Fibroblast of lung (primary cell): ENCODE results near the gene APOE. TPM values are rescaled to one million over a fixed set of nuclear protein-coding genes. Genes with fewer than 3 reads are reported as not detected.

ENCODE experiments used
- DNase-seq, 2 donors: peaks; one replicate each; pipeline versions ENCODE4 v3.0.0 to v3.0.0-alpha.2; 2010; ENCODE audit warnings: low read depth in 2 of 2
- H2AFZ ChIP-seq: 2 replicates; pipeline ENCODE4 v1.5.1; 2012; ENCODE audit warnings: low read length, control low read depth, inconsistent platforms
- H3K27ac ChIP-seq: 2 replicates; pipeline ENCODE4 v1.5.1; 2011; ENCODE audit warnings: low read length, control low read depth; ENCODE audit not compliant: insufficient read depth
- H3K27me3 ChIP-seq: 2 replicates; pipeline ENCODE4 v1.5.1; 2011; ENCODE audit warnings: mild to moderate bottlenecking, low read length; ENCODE audit not compliant: control insufficient read depth, insufficient read depth
- H3K36me3 ChIP-seq: 2 replicates; pipeline ENCODE4 v1.5.1; 2011; ENCODE audit warnings: low read length; ENCODE audit not compliant: control insufficient read depth, insufficient read depth
- H3K4me1 ChIP-seq: 2 replicates; pipeline ENCODE4 v1.5.1; 2011; ENCODE audit warnings: low read length; ENCODE audit not compliant: control insufficient read depth, insufficient read depth; ENCODE audit errors: extremely low read depth
- H3K4me2 ChIP-seq: 2 replicates; pipeline ENCODE4 v1.5.1; 2011; ENCODE audit warnings: low read length, control low read depth; ENCODE audit not compliant: insufficient read depth; ENCODE audit errors: extremely low read depth
- H3K4me3 ChIP-seq, 4 experiments: fragments of 200-600 bp in 1 of 4; sonication (generic) in 1 of 4; replicated peaks in 1 of 4; 2 replicates each; pipeline ENCODE4 v1.5.1; 2011 to 2016; ENCODE audit warnings: low read length in 4 of 4, low read depth in 3 of 4, mild to moderate bottlenecking in 3 of 4, control low read depth in 2 of 4, inconsistent platforms in 1 of 4, mixed read lengths in 1 of 4; ENCODE audit not compliant: insufficient read depth in 1 of 4; ENCODE audit errors: control extremely low read depth in 1 of 4
- H3K79me2 ChIP-seq: 2 replicates; pipeline ENCODE4 v1.5.1; 2012; ENCODE audit warnings: mild to moderate bottlenecking, low read length, inconsistent platforms; ENCODE audit not compliant: control insufficient read depth, insufficient read depth
- H3K9ac ChIP-seq: 2 replicates; pipeline ENCODE4 v1.5.1; 2011; ENCODE audit warnings: mild to moderate bottlenecking, low read length, control low read depth; ENCODE audit not compliant: insufficient read depth
- H3K9me3 ChIP-seq: 2 replicates; pipeline ENCODE4 v1.5.1; 2012; ENCODE audit warnings: low read depth, low read length; ENCODE audit not compliant: control insufficient read depth, insufficient read depth
- H4K20me1 ChIP-seq: 2 replicates; pipeline ENCODE4 v1.5.1; 2011; ENCODE audit warnings: low read length; ENCODE audit not compliant: control insufficient read depth, insufficient read depth; ENCODE audit errors: extremely low read depth
- EZH2 ChIP-seq: IDR thresholded peaks from 2 replicates; pipeline ENCODE4 v1.5.1; 2012; ENCODE audit warnings: low read length, control low read depth, mild to moderate bottlenecking; ENCODE audit errors: missing control alignments
- polyA plus RNA-seq, 2 donors: library from polyadenylated mRNA; depleted of rRNA in 1 of 2; stranded (reverse) in 1 of 2; unstranded in 1 of 2; fragments of >200 nt; gene quantifications; 2 replicates each; pipeline ENCODE4 v1.2.1, GENCODE V29; 2011 to 2012; ENCODE audit warnings: missing spikeins in 1 of 2
- total RNA-seq: library from RNA; depleted of rRNA; stranded (reverse); fragments of >200 nt; gene quantifications from 2 replicates; pipeline ENCODE4 v1.2.1, GENCODE V29; 2014
- TF ChIP-seq, protein P1 (sequence below), 2 donors: IDR thresholded peaks in 1 of 2; conservative IDR thresholded peaks in 1 of 2; 1 replicate in 1 of 2; 2 replicates in 1 of 2; pipeline ENCODE4 v1.5.1; 2011 to 2012; ENCODE audit warnings: low read length in 2 of 2, control low read depth in 1 of 2, inconsistent platforms in 1 of 2, low read depth in 1 of 2, mild to moderate bottlenecking in 1 of 2

APOE gene
- total and polyA plus RNA-seq, 2 donors (not counting 1 experiment from before 2014, with no cell fraction given) = 13.4 to 35.0 TPM

DNA sequence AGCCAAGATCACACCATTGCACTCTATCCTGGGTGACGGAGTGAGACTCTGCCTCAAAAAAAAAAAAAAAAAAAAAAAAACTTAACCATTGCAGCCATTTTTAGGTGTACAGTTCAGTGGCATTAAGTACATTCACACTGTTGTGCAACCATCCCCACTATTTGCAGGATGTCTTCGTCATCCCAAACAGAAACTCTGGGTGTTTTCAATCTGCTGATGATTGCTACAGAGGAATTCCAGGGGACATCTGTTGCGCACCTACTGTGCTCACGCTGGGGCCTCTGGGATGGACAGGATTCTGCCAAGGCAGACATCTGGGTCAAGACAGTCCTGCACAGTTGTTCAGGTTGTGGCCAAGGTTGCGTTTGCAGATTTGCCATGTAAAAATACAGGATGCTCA lies 34.1 kb downstream of the APOE start:
- no peaks in the 10 kb centered on the region for H3K27me3 ChIP-seq
- no peak overlapping the region for H3K4me2 ChIP-seq

DNA sequence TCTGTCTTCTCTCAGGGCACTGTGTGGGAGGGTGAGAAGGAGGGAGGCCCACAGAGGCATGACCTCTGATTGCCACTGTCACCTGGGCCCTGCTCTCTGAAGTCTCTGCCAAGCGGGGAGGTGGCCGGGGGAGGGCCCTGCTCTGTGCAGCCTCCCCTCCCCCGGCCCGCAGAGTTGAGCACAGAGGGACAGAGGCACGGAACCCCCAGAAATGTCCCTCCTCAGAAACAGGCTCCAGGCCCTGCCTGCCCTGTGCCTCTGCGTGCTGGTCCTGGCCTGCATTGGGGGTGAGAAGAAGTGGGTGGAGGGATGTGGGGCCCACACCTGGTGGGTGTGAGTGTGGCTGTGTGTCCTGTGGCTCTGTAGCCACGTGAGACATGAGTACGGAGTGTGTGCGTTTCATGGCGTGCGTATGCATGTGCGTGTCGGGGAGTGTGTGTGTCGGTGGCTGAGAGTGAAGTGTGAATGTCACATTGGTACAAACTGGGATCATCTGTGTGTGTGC lies 36.5 kb downstream of the APOE start, which contains the start of gene APOC4:
Gene APOC4 (plus strand): TSS at position 171 of the 505 bp plus-strand sequence. CDS start 41 bp downstream, at position 212.
- TF ChIP-seq EZH2 = no peak
- TF ChIP-seq, protein P1, sequence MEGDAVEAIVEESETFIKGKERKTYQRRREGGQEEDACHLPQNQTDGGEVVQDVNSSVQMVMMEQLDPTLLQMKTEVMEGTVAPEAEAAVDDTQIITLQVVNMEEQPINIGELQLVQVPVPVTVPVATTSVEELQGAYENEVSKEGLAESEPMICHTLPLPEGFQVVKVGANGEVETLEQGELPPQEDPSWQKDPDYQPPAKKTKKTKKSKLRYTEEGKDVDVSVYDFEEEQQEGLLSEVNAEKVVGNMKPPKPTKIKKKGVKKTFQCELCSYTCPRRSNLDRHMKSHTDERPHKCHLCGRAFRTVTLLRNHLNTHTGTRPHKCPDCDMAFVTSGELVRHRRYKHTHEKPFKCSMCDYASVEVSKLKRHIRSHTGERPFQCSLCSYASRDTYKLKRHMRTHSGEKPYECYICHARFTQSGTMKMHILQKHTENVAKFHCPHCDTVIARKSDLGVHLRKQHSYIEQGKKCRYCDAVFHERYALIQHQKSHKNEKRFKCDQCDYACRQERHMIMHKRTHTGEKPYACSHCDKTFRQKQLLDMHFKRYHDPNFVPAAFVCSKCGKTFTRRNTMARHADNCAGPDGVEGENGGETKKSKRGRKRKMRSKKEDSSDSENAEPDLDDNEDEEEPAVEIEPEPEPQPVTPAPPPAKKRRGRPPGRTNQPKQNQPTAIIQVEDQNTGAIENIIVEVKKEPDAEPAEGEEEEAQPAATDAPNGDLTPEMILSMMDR (conservative IDR thresholded peaks at IDR 0.05 in 1 of 2, IDR thresholded peaks at IDR 0.05 in 1 of 2; ENCODE audit: low read depth in 1 of 2, low read length in 2 of 2) = no peak
- H3K4me1 ChIP-seq = no peaks in the 10 kb centered on the region
- no peaks in the 10 kb centered on the region for H3K79me2 ChIP-seq
- no peak within 1 kb of the TSS for H3K9ac ChIP-seq
- no peak within 1 kb of the TSS for H3K27ac ChIP-seq
- no peak within 1 kb of the TSS for H3K4me3 ChIP-seq
- H3K4me2 ChIP-seq = no peak within 1 kb of the TSS
- no peak for DNase-seq
- no peaks in the 10 kb centered on the region for H3K9me3 ChIP-seq
- H2AFZ ChIP-seq = no peak within 1 kb of the TSS
- no peaks in the 10 kb centered on the region for H3K27me3 ChIP-seq
- no peaks in the 10 kb centered on the region for H4K20me1 ChIP-seq
- no peaks in the 10 kb centered on the region for H3K36me3 ChIP-seq

More for the DNA sequence above, 34.1 kb downstream of the APOE start:
- no peaks in the 10 kb centered on the region for H3K79me2 ChIP-seq
- H3K4me1 ChIP-seq = no peaks in the 10 kb centered on the region
- no peaks in the 10 kb centered on the region for H4K20me1 ChIP-seq
- H2AFZ ChIP-seq = no peak overlapping the region
- H3K9me3 ChIP-seq = no peaks in the 10 kb centered on the region
- DNase-seq = no peak
- H3K9ac ChIP-seq = no peak overlapping the region
- TF ChIP-seq, protein P1 (conservative IDR thresholded peaks at IDR 0.05 in 1 of 2, IDR thresholded peaks at IDR 0.05 in 1 of 2; ENCODE audit: low read depth in 1 of 2, low read length in 2 of 2) = no peak
- no peak for TF ChIP-seq EZH2
- no peak overlapping the region for H3K27ac ChIP-seq
- H3K4me3 ChIP-seq = no peak overlapping the region
- H3K36me3 ChIP-seq = no peaks in the 10 kb centered on the region

DNA sequence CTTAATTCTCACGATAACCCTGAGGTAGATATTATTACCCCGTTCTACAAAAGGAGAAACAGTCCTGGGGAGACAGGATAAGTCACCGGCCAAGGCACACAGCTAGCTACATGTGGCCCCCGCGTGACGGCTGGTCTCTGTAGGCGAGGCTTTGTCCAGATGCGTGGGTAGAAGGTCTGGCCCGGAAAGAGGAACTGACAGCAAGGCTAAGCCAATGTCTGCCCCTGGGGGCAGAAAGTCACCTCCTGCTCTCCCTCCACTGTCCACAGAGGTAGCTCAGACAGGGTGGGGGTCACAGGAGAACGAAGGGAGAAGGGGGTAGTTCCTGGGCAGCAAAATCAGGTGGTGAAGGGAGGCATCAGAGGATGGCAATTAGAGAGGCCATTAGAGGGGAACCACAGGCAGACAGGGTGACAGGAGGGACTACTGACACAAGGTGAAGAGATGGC lies 38.2 kb downstream of the APOE start:
- H3K4me3 ChIP-seq = no peak overlapping the region
- H3K9ac ChIP-seq = no peak overlapping the region
- H3K27ac ChIP-seq = no peak overlapping the region
- no peak for DNase-seq
- no peaks in the 10 kb centered on the region for H3K36me3 ChIP-seq
- H3K4me1 ChIP-seq = no peaks in the 10 kb centered on the region
- no peak for TF ChIP-seq EZH2
- TF ChIP-seq, protein P1 (conservative IDR thresholded peaks at IDR 0.05 in 1 of 2, IDR thresholded peaks at IDR 0.05 in 1 of 2; ENCODE audit: low read depth in 1 of 2, low read length in 2 of 2) = no peak
- no peaks in the 10 kb centered on the region for H3K27me3 ChIP-seq
- H4K20me1 ChIP-seq = no peaks in the 10 kb centered on the region
- H3K9me3 ChIP-seq = no peaks in the 10 kb centered on the region
- no peaks in the 10 kb centered on the region for H3K79me2 ChIP-seq
- H2AFZ ChIP-seq = no peak overlapping the region
- no peak overlapping the region for H3K4me2 ChIP-seq
